ENCODE data around the gene EXOSC9. TPM values are rescaled to one million over a fixed set of nuclear protein-coding genes. Genes with fewer than 3 reads are reported as not detected.
A peak's percentile ranks its signal among the peaks of the same experiment; 100 is the strongest.
"Not testable (repeated sequence)": the region's sequence is repeated elsewhere in the genome, so short reads cannot be mapped to it uniquely, and the experiment has no call there.

The EXOSC9 gene
- total RNA-seq, result 10 to 100 TPM; 13.2 to 35.2 (median 22.5) TPM

GRCh38 chr4:121800961-121801714 lies at the start of gene EXOSC9:
EXOSC9 (plus strand) TSS chr4:121801323; CDS start chr4:121801425, 102 bp downstream.
- in situ Hi-C loops (cut with MboI; ENCODE audit: low pct_ligation_motif_present in 1 of 4, low pct_unique_long_range_greater_than_20kb in 1 of 4, low sequenced_read_pairs in 3 of 4) (no loop called here), intact Hi-C loops (cut with DNase I; ENCODE audit: low total_unique reads) (no loop called here)
- WGBS, 2 donors (ENCODE audit: low coverage in 1 of 2), result 0% methylated on average over 9 to 48 of the region's 48 CpGs

GRCh38 chr4:121752142-121752541 lies 49.0 kb upstream of the EXOSC9 start:
- H3K27ac ChIP-seq; H3K27me3 ChIP-seq; H3K36me3 ChIP-seq; intact Hi-C loops (cut with DNase I; ENCODE audit: low total_unique reads); H3K4me3 ChIP-seq; H3K4me1 ChIP-seq; H3K9me3 ChIP-seq; DNase-seq; in situ Hi-C loops (cut with MboI; ENCODE audit: low pct_ligation_motif_present in 1 of 4, low pct_unique_long_range_greater_than_20kb in 1 of 4, low sequenced_read_pairs in 3 of 4): not testable (repeated sequence)
- 79 to 88% methylated on average over 1 of the region's 1 CpG for WGBS, 2 donors (ENCODE audit: low coverage in 1 of 2)

More at GRCh38 chr4:121800961-121801714, at the start of gene EXOSC9:
- Histone ChIP-seq H3K27ac (peak within 1 kb of the TSS; percentile 80 to 92 (median 90)), H3K4me1 (peaks cover 4 to 13% (median 8%) of the 10 kb centered on the region in 4 donors), H3K27me3 (no peaks in the 10 kb centered on the region), H3K36me3 (peaks cover 0 to 21% (median 6%) of the 10 kb centered on the region in 4 donors), H3K4me3 (peak within 1 kb of the TSS; percentile 74 to 83 (median 82)), H3K9me3 (no peaks in the 10 kb centered on the region)
- TF ChIP-seq CTCF (IDR thresholded peaks at IDR 0.05) (peak in 1 of 5 experiments; percentile 23), POLR2A (IDR thresholded peaks at IDR 0.05) (peak; percentile 62), POLR2AphosphoS5 (IDR thresholded peaks at IDR 0.05) (peak; percentile 90 to 93 (median 93)), EP300 (IDR thresholded peaks at IDR 0.05; ENCODE audit: low read depth) (no peak)
- DNase-seq, result peak; percentile 94

GRCh38 chr4:121758925-121759568 lies 42.1 kb upstream of the EXOSC9 start:
- TF ChIP-seq POLR2A (IDR thresholded peaks at IDR 0.05) (no peak), EP300 (IDR thresholded peaks at IDR 0.05; ENCODE audit: low read depth) (no peak), POLR2AphosphoS5 (IDR thresholded peaks at IDR 0.05) (no peak), CTCF (IDR thresholded peaks at IDR 0.05) (no peak)
- in situ Hi-C loops (cut with MboI; ENCODE audit: low pct_ligation_motif_present in 1 of 4, low pct_unique_long_range_greater_than_20kb in 1 of 4, low sequenced_read_pairs in 3 of 4) (no loop called here), intact Hi-C loops (cut with DNase I; ENCODE audit: low total_unique reads) (no loop called here)
- no peak for DNase-seq
- Histone ChIP-seq H3K4me1 (no peaks in the 10 kb centered on the region), H3K36me3 (no peaks in the 10 kb centered on the region), H3K27me3 (peaks cover 29% of the 10 kb centered on the region), H3K9me3 (no peaks in the 10 kb centered on the region), H3K27ac (no peak overlapping the region), H3K4me3 (no peak overlapping the region)
- WGBS, 2 donors (ENCODE audit: low coverage in 1 of 2), result 83 to 87% methylated on average over 2 of the region's 2 CpGs

- Histone ChIP-seq H3K27me3 (peaks cover 40% of the 10 kb centered on the region), H3K36me3 (no peaks in the 10 kb centered on the region), H3K27ac (no peak overlapping the region), H3K4me1 (peaks cover 0 to 7% (median 1%) of the 10 kb centered on the region in 4 donors), H3K9me3 (no peaks in the 10 kb centered on the region), H3K4me3 (no peak overlapping the region)
- in situ Hi-C loops (cut with MboI; ENCODE audit: low pct_ligation_motif_present in 1 of 4, low pct_unique_long_range_greater_than_20kb in 1 of 4, low sequenced_read_pairs in 3 of 4) (no loop called here), intact Hi-C loops (cut with DNase I; ENCODE audit: low total_unique reads) (no loop called here)
- 42 to 55% methylated on average over 2 to 3 of the region's 3 CpGs for WGBS, 2 donors (ENCODE audit: low coverage in 1 of 2)
- no peak for TF ChIP-seq POLR2AphosphoS5 (IDR thresholded peaks at IDR 0.05)
- TF ChIP-seq POLR2A (IDR thresholded peaks at IDR 0.05), result no peak
- TF ChIP-seq CTCF (IDR thresholded peaks at IDR 0.05), result no peak
- TF ChIP-seq EP300 (IDR thresholded peaks at IDR 0.05; ENCODE audit: low read depth), result no peak
- no peak for DNase-seq
These were observed 40.9 kb upstream of the EXOSC9 start for GRCh38 chr4:121760205-121760604.

Data from transverse colon (tissue), 4 donors.